Kidney (tissue), 14 donors: ENCODE results near the gene L3HYPDH. TPM values are rescaled to one million over a fixed set of nuclear protein-coding genes. Genes with fewer than 3 reads are reported as not detected.

Experiments used
- DNase-seq, 5 donors: peaks; one replicate each; pipeline ENCODE4 v3.0.0-alpha.2; 2013 to 2020
- FAIRE-seq: peaks from 2 replicates; lab custom pipeline; 2012; peaks lifted over from hg19 to GRCh38; lab: Jason Lieb, UNC
- H3K27ac ChIP-seq, 2 donors: one replicate each; pipeline ENCODE4 v1.7.0; 2013; ENCODE audit warnings: low read depth in 2 of 2, low read length in 2 of 2, inconsistent platforms in 1 of 2
- H3K27me3 ChIP-seq: one replicate; pipeline ENCODE4 v1.7.1; 2013; ENCODE audit warnings: low read length, inconsistent platforms; ENCODE audit not compliant: control insufficient read depth, insufficient read depth
- H3K36me3 ChIP-seq, 3 donors: one replicate each; pipeline versions ENCODE4 v1.7.0 to v1.7.1; 2013; ENCODE audit warnings: low read length in 3 of 3, control low read depth in 1 of 3, inconsistent platforms in 1 of 3; ENCODE audit not compliant: insufficient read depth in 3 of 3, control insufficient read depth in 2 of 3
- H3K4me1 ChIP-seq, 3 donors: one replicate each; pipeline versions ENCODE4 v1.7.0 to v1.7.1; 2013; ENCODE audit warnings: low read length in 3 of 3, inconsistent platforms in 1 of 3, low read depth in 1 of 3; ENCODE audit not compliant: control insufficient read depth in 2 of 3, insufficient read depth in 2 of 3
- H3K4me3 ChIP-seq, 3 donors: one replicate each; pipeline versions ENCODE4 v1.7.0 to v1.8.1; 2013; ENCODE audit warnings: low read length in 3 of 3, control low read depth in 1 of 3, inconsistent platforms in 1 of 3
- H3K9ac ChIP-seq, 3 donors: one replicate each; pipeline versions ENCODE4 v1.7.0 to v1.7.1; 2013; ENCODE audit warnings: low read length in 3 of 3, control low read depth in 1 of 3, inconsistent platforms in 1 of 3
- H3K9me3 ChIP-seq, 3 donors: one replicate each; pipeline versions ENCODE4 v1.7.0 to v1.7.1; 2013; ENCODE audit warnings: low read length in 3 of 3, control low read depth in 1 of 3, inconsistent platforms in 1 of 3; ENCODE audit not compliant: control insufficient read depth in 2 of 3, insufficient read depth in 1 of 3
- intact Hi-C: fragments of 100-400 bp; cut with DNase I; formaldehyde crosslinking; loops from one replicate; pipeline ENCODE4 v1.11.1; 2022
- polyA plus RNA-seq: library from polyadenylated mRNA; stranded (reverse); fragments of 350-450 nt; fragmentation: Illumina TruSeq; extraction: RNeasy Lipid Tissue Mini Kit (QIAGEN cat#74804); gene quantifications from one replicate; pipeline ENCODE4 v1.2.3, GENCODE V29; 2014; ENCODE audit warnings: low read depth, low replicate concordance; ENCODE audit not compliant: insufficient read depth
- total RNA-seq: library from RNA; stranded (reverse); fragmentation: NEBNext Ultra II Directional; extraction: Animal tissue kit (Norgen Biotek cat#: 25700); gene quantifications from one replicate; pipeline ENCODE4 v1.2.1, GENCODE V29; 2021
- TF ChIP-seq, protein P1 (sequence below): IDR thresholded peaks from 3 replicates; pipeline ENCODE4 v1.5.1; 2012; ENCODE audit warnings: mild to moderate bottlenecking, moderate library complexity, borderline replicate concordance; ENCODE audit not compliant: insufficient read depth; ENCODE audit errors: extremely low read depth
- donor health status: control.
- donor health status: control.
- donor health status: control.
- donor health status: control.
- donor health status: control.
- donor health status: DM: yes; HTN: yes; CAD: no.
- donor health status: Normal renal cell carcinoma (clear cell type).

The L3HYPDH gene
- total and polyA plus RNA-seq, 2 donors from 2014 or later: 25.6 to 31.3 TPM

DNA sequence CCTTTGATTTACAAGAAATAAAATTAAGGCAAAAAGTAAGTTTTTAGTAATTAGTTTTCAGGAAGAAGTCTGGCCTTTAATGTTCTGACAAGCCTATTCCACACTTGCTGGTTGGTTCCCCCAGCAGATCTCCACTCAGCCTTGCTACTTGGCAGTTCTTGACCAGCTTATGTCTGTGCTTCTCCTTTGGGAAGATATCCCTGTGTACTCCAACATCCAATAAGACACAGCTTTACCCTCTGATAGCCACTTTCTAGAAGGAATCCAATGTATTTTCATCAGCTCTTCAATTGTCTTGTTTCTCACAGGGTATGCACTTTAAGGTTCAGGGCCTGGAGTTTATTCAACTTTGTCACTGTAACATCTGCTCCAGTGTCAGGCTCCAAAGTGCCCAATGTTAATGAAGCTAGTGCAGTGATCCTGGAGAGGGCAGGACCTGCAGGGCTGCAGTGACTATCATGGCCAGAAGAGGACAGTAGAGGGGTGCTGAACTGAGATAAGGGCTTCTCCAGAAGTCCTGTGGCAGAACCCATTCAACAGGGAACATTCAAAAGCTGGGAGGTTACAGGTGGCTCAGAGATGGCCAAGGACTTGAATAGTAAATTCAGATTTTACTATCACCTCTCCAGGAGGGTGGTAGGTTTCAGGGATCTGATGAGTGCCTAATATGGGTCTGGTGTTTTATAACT is 23.0 kb upstream of the L3HYPDH start:
- no peak overlapping the region for H3K9ac ChIP-seq
- FAIRE-seq (no peak), DNase-seq (peak in 4 of 5 donors; percentile 69 to 83 (median 79))
- H3K36me3 ChIP-seq: peaks cover 0 to 11% (median 6%) of the 10 kb centered on the region in 3 donors
- H3K27ac ChIP-seq: no peak overlapping the region
- H3K4me3 ChIP-seq: no peak overlapping the region
- H3K27me3 ChIP-seq: no peaks in the 10 kb centered on the region
- H3K4me1 ChIP-seq: no peaks in the 10 kb centered on the region
- intact Hi-C loops: no loop called here
- TF ChIP-seq, protein P1, sequence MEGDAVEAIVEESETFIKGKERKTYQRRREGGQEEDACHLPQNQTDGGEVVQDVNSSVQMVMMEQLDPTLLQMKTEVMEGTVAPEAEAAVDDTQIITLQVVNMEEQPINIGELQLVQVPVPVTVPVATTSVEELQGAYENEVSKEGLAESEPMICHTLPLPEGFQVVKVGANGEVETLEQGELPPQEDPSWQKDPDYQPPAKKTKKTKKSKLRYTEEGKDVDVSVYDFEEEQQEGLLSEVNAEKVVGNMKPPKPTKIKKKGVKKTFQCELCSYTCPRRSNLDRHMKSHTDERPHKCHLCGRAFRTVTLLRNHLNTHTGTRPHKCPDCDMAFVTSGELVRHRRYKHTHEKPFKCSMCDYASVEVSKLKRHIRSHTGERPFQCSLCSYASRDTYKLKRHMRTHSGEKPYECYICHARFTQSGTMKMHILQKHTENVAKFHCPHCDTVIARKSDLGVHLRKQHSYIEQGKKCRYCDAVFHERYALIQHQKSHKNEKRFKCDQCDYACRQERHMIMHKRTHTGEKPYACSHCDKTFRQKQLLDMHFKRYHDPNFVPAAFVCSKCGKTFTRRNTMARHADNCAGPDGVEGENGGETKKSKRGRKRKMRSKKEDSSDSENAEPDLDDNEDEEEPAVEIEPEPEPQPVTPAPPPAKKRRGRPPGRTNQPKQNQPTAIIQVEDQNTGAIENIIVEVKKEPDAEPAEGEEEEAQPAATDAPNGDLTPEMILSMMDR: peak; percentile 70
- H3K9me3 ChIP-seq: no peaks in the 10 kb centered on the region

DNA sequence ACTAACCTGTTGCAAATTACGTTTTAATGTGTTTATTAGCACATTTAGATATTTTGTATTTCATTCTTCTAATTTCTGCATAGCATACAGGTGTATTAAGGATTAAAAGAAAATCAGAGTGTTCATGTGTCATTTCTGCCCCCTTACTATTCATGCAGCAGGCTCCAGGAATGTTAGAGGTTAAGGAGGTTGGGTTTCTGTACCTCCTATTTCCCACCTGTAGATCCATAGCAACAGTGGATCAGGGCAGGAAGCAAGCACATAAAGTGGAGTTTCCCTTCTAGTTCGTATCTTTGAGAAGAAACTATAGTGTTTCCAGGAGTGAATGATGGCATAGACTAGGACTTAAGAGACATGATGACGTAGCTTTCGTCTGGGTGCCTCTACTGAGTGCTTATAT is 19.0 kb upstream of the L3HYPDH start:
- H3K36me3 ChIP-seq: peaks cover 0 to 19% (median 6%) of the 10 kb centered on the region in 3 donors
- intact Hi-C loops: no loop called here
- peak in 1 of 5 donors; percentile 2 for DNase-seq
- H3K27ac ChIP-seq: no peak overlapping the region
- no peaks in the 10 kb centered on the region for H3K27me3 ChIP-seq
- H3K4me3 ChIP-seq: no peak overlapping the region
- no peak for FAIRE-seq
- TF ChIP-seq, protein P1: no peak
- H3K9me3 ChIP-seq: no peaks in the 10 kb centered on the region
- H3K9ac ChIP-seq: no peak overlapping the region
- H3K4me1 ChIP-seq: no peaks in the 10 kb centered on the region

DNA sequence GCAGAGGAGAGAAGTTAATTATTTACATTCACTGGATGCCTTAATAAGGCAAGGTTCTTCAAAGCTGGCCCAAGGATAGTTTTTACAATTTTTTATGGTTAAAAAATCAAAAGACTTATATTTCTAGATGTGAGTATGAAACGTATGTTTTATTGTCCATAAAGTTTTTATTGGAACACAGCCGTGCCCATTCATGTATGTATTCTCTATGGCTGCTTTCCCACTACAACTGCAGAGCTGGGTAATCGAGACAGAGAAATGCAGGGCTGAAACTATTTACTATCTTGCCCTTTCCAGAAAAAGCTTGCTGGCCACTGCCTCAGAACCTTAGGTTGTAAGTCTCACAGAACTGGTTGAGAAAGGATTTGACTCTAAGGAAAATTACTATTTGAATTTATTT is 16.5 kb upstream of the L3HYPDH start:
- Histone ChIP-seq H3K27ac (no peak overlapping the region), H3K4me3 (no peak overlapping the region), H3K9ac (no peak overlapping the region), H3K27me3 (no peaks in the 10 kb centered on the region), H3K4me1 (no peaks in the 10 kb centered on the region), H3K36me3 (peaks cover 3 to 23% (median 6%) of the 10 kb centered on the region in 3 donors), H3K9me3 (no peaks in the 10 kb centered on the region)
- TF ChIP-seq, protein P1: no peak
- no peak for DNase-seq
- intact Hi-C loops: no loop called here
- FAIRE-seq: peak; percentile 82
